Stomach (tissue), 9 donors: ENCODE results near the gene PALLD. TPM values are rescaled to one million over a fixed set of nuclear protein-coding genes. Genes with fewer than 3 reads are reported as not detected.

Source experiments
- DNase-seq, 2 donors: peaks; one replicate each; pipeline versions ENCODE4 v3.0.0 to v3.0.0-alpha.2; 2013 to 2019
- H3K27ac ChIP-seq, 5 donors: fragments of 200-600 bp in 4 of 5; sonication (generic) in 4 of 5; one replicate each; pipeline ENCODE4 v1.5.1; 2013 to 2019; ENCODE audit warnings: mild to moderate bottlenecking in 1 of 5, moderate library complexity in 1 of 5
- H3K27me3 ChIP-seq, 3 donors: fragments of 200-600 bp; sonication (generic); one replicate each; pipeline ENCODE4 v1.5.1; 2017 to 2019; ENCODE audit warnings: mixed run types in 1 of 3
- H3K36me3 ChIP-seq, 4 donors: fragments of 200-600 bp; sonication (generic); 1 replicate in 3 of 4; 2 replicates in 1 of 4; pipeline ENCODE4 v1.5.1; 2016 to 2019
- H3K4me1 ChIP-seq, 4 donors: fragments of 200-600 bp; sonication (generic); one replicate each; pipeline ENCODE4 v1.5.1; 2016 to 2019
- H3K4me3 ChIP-seq, 4 donors: fragments of 200-600 bp; sonication (generic) in 3 of 4; one replicate each; pipeline ENCODE4 v1.5.1; 2016 to 2019; ENCODE audit warnings: mild to moderate bottlenecking in 1 of 4
- H3K9me3 ChIP-seq, 4 donors: fragments of 200-600 bp; sonication (generic); one replicate each; pipeline ENCODE4 v1.5.1; 2016 to 2019
- EP300 ChIP-seq: sonication (generic); formaldehyde crosslinking; IDR thresholded peaks from one replicate; pipeline ENCODE4 v1.6.1; 2017; ENCODE audit warnings: antibody characterized with exemption
- POLR2A ChIP-seq, 4 donors: fragments of 450-650 bp; IDR thresholded peaks; one replicate each; pipeline ENCODE4 v1.6.1; 2016; ENCODE audit warnings: antibody characterized with exemption in 4 of 4, control low read depth in 2 of 4, mild to moderate bottlenecking in 1 of 4, moderate library complexity in 1 of 4
- POLR2AphosphoS5 ChIP-seq, 3 donors: sonication (generic); formaldehyde crosslinking; IDR thresholded peaks; one replicate each; pipeline ENCODE4 v1.6.1; 2016; ENCODE audit warnings: antibody characterized with exemption in 3 of 3
- WGBS, 5 donors: extraction: QIAGEN DNeasy Blood & Tissue Kit in 3 of 5; methylation state at CpG; one replicate each; pipeline versions ENCODE4 v1.1.5 to v1.1.7; 2013 to 2018; 5-methylcytosine and 5-hydroxymethylcytosine counted together
- intact Hi-C: fragments of 100-400 bp; cut with DNase I; formaldehyde crosslinking; loops from one replicate; pipeline ENCODE4 v1.15.1; 2023; ENCODE audit warnings: low total_unique reads
- polyA plus RNA-seq, 3 donors: library from polyadenylated mRNA; stranded (reverse); fragments of 200-250 nt; gene quantifications; one replicate each; pipeline ENCODE4 v1.2.3, GENCODE V29; 2013
- total RNA-seq, 5 donors: library from RNA; depleted of rRNA; stranded (reverse); fragments of >200 nt; gene quantifications; one replicate each; pipeline versions ENCODE4 v1.1.0 to v1.2.3, GENCODE V29; 2014 to 2016
- TF ChIP-seq, protein P1 (sequence below), 7 experiments: fragments of 450-650 bp in 4 of 7; fragments of 200-600 bp in 3 of 7; sonication (generic) in 3 of 7; IDR thresholded peaks; one replicate each; pipeline ENCODE4 v1.5.1; 2016 to 2019; ENCODE audit warnings: antibody characterized with exemption in 7 of 7, control low read depth in 2 of 7, mild to moderate bottlenecking in 1 of 7
- donor health status: healthy with polysubstance abuse.
- donor health status: Bipolar disorder and iron deficiency.
- donor health status: healthy.

Gene PALLD
- total and polyA plus RNA-seq, 8 donors, result 75.9 to 984 (median 206) TPM

- intact Hi-C loops, result no loop called here
These were observed 238.1 kb downstream of the PALLD start for GRCh38 chr4:168734703-168735678.

DNA sequence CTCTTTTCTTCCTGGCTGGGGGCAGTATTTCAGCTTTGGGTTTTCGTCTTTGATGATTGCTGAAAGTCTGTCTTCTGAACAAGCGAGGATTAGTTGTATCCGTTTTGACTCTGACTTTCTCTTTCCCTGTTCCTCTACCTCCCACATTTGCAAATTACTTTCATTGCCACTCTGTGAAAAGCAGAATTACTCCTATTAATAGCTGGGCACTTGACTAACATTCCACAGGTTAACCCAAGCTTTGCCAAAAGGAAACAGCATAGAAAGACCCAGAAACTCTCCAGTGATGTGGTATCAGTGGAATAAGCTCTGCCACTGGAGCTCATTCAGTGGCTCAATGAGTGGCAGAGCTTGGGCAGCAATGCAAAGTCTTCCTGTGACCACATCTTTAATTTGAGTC, 238.9 kb downstream of the PALLD start:
- Histone ChIP-seq H3K9me3 (no peaks in the 10 kb centered on the region), H3K27me3 (no peaks in the 10 kb centered on the region), H3K4me3 (no peak overlapping the region), H3K4me1 (peaks cover 0 to 13% (median 5%) of the 10 kb centered on the region in 4 donors), H3K27ac (peak overlapping the region in 1 of 5 donors; percentile 1), H3K36me3 (no peaks in the 10 kb centered on the region)
- DNase-seq, result no peak
- intact Hi-C loops, result no loop called here
- TF ChIP-seq, protein P1, sequence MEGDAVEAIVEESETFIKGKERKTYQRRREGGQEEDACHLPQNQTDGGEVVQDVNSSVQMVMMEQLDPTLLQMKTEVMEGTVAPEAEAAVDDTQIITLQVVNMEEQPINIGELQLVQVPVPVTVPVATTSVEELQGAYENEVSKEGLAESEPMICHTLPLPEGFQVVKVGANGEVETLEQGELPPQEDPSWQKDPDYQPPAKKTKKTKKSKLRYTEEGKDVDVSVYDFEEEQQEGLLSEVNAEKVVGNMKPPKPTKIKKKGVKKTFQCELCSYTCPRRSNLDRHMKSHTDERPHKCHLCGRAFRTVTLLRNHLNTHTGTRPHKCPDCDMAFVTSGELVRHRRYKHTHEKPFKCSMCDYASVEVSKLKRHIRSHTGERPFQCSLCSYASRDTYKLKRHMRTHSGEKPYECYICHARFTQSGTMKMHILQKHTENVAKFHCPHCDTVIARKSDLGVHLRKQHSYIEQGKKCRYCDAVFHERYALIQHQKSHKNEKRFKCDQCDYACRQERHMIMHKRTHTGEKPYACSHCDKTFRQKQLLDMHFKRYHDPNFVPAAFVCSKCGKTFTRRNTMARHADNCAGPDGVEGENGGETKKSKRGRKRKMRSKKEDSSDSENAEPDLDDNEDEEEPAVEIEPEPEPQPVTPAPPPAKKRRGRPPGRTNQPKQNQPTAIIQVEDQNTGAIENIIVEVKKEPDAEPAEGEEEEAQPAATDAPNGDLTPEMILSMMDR (IDR thresholded peaks at IDR 0.05), result no peak
- no peak for TF ChIP-seq POLR2A (IDR thresholded peaks at IDR 0.05)
- no peak for TF ChIP-seq EP300
- no peak for TF ChIP-seq POLR2AphosphoS5 (IDR thresholded peaks at IDR 0.05)
- WGBS, 5 donors, result 63 to 81% (median 80%) methylated on average over 3 of the region's 3 CpGs

More at GRCh38 chr4:168734703-168735678, 238.1 kb downstream of the PALLD start:
- no peak for DNase-seq
- Histone ChIP-seq H3K27ac (peak overlapping the region in 2 of 5 donors; percentile 1 to 19), H3K36me3 (no peaks in the 10 kb centered on the region), H3K4me3 (no peak overlapping the region), H3K27me3 (no peaks in the 10 kb centered on the region), H3K9me3 (no peaks in the 10 kb centered on the region), H3K4me1 (peaks cover 0 to 13% (median 4%) of the 10 kb centered on the region in 4 donors)
- no peak for TF ChIP-seq POLR2AphosphoS5 (IDR thresholded peaks at IDR 0.05)
- TF ChIP-seq POLR2A (IDR thresholded peaks at IDR 0.05), result no peak
- no peak for TF ChIP-seq EP300
- TF ChIP-seq, protein P1 (IDR thresholded peaks at IDR 0.05), result no peak
- WGBS, 5 donors, result 59 to 88% (median 78%) methylated on average over 11 of the region's 11 CpGs

DNA sequence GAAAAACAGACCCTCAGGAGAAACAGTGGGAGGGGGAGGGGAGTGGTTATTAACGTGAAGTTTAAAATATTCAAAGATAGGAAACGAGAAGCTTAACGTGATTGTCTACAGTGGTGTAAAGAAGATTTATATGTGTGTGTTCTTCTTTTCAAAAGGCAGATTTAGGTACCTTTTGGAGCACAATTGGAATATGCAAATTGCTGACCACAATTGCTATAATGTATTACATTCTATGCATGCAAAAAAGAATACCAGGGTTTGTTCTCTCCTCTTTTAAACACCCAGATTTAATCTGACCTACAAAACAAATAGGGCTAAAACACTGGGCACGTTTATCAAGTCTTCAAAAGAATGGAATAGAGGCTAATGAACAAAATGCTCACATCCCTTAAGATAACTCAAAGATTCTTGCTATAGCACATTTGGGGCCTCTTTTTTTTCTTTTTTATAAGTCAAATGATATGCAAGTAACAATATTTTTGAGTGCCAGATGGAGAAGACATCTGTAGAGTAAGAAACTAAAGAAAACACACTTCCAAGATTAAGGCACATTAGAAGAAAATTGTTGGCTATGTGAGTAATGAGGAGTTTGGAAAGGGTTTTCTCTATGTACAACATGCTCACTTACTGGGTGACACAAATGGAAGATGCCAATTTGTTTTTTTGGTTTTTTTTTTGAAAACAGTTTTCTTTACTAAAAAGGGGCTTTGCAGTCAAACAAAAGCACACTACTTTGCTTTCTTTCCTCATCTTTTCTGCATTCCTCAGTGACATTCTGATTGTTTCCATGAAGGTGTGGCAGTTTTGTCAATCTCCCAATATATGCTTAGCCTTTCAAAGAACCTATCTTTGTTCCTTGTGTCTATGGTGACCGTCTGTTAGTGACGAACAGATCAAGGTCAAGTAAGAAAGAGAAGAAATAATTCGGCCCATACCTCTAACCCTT, 240.3 kb downstream of the PALLD start:
- WGBS, 5 donors, result 59 to 76% (median 73%) methylated on average over 7 of the region's 7 CpGs
- H3K27me3 ChIP-seq, result no peaks in the 10 kb centered on the region
- H3K4me1 ChIP-seq, result peaks cover 0 to 19% (median 9%) of the 10 kb centered on the region in 4 donors
- H3K27ac ChIP-seq, result no peak overlapping the region
- TF ChIP-seq EP300 (no peak), POLR2AphosphoS5 (IDR thresholded peaks at IDR 0.05) (no peak), POLR2A (IDR thresholded peaks at IDR 0.05) (no peak)
- TF ChIP-seq, protein P1 (IDR thresholded peaks at IDR 0.05), result no peak
- intact Hi-C loops, result no loop called here
- H3K9me3 ChIP-seq, result no peaks in the 10 kb centered on the region
- no peaks in the 10 kb centered on the region for H3K36me3 ChIP-seq
- no peak for DNase-seq
- H3K4me3 ChIP-seq, result no peak overlapping the region

GRCh38 chr4:168737806-168738172, 240.9 kb downstream of the PALLD start:
- no peak overlapping the region for H3K4me3 ChIP-seq
- H3K27me3 ChIP-seq, result no peaks in the 10 kb centered on the region
- H3K4me1 ChIP-seq, result peaks cover 0 to 26% (median 9%) of the 10 kb centered on the region in 4 donors
- TF ChIP-seq, protein P1 (IDR thresholded peaks at IDR 0.05), result no peak
- TF ChIP-seq EP300 (no peak), POLR2A (IDR thresholded peaks at IDR 0.05) (no peak), POLR2AphosphoS5 (IDR thresholded peaks at IDR 0.05) (no peak)
- no peaks in the 10 kb centered on the region for H3K9me3 ChIP-seq
- H3K27ac ChIP-seq, result no peak overlapping the region
- WGBS, 5 donors, result 86 to 94% (median 92%) methylated on average over 4 of the region's 4 CpGs
- no peaks in the 10 kb centered on the region for H3K36me3 ChIP-seq
- intact Hi-C loops, result no loop called here
- no peak for DNase-seq
